NCI-H2081 treated with DMSO at 0.1 percent for 48 hours (cell line): ENCODE measurements around the gene NEGR1.

Experiments
- DNase-seq: peaks from one replicate; lab custom pipeline; 2025; lab: John Stamatoyannopoulos, UW

Gene NEGR1

GRCh38 chr1:71689635-71690034 lies 592.7 kb downstream of the NEGR1 start:
- no peak for DNase-seq

GRCh38 chr1:71687376-71687775 lies 595.0 kb downstream of the NEGR1 start:
- DNase-seq, result peak; percentile 24

- no peak for DNase-seq
These were observed 605.1 kb downstream of the NEGR1 start for GRCh38 chr1:71676979-71677925.

GRCh38 chr1:71668065-71668464 lies 614.3 kb downstream of the NEGR1 start:
- DNase-seq, result peak; percentile 52

GRCh38 chr1:71667216-71667615 lies 615.1 kb downstream of the NEGR1 start:
- peak; percentile 66 for DNase-seq

DNA sequence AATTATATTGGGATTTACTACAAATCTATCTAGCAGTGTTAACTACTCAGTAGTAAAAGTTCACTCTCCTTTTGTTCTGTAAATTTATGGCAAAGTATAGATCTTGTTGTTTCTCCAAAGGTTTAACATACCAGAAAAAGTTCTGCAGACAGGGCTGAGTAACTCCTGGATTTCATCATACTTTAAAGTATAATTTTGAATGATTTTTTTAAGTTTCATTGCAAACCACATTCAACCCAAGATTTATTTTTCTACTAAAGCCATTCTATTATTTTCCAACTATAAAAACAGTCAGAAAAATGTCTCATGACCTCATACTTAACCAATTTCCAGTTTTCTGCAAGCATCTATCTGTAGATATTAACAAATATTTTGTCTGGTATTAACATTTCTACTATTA lies 615.7 kb downstream of the NEGR1 start:
- DNase-seq, result no peak

DNA sequence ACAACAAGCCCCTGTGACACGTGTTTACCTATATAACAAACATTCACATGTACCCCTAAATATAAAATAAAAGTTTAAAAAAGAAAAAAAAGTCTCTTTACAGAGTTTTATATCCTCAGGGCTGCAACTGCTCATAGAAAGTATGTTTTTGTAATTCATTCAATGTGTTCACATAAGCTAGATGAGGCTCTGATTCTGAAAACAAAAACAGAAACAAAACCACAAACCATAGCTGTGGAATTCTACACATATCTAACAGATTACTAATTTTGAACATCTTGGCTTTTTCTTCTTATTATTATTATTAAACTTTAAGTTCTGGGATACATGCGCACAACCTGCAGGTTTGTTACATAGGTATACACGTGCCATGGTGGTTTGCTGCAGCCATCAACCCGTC lies 621.9 kb downstream of the NEGR1 start:
- DNase-seq, result no peak

DNA sequence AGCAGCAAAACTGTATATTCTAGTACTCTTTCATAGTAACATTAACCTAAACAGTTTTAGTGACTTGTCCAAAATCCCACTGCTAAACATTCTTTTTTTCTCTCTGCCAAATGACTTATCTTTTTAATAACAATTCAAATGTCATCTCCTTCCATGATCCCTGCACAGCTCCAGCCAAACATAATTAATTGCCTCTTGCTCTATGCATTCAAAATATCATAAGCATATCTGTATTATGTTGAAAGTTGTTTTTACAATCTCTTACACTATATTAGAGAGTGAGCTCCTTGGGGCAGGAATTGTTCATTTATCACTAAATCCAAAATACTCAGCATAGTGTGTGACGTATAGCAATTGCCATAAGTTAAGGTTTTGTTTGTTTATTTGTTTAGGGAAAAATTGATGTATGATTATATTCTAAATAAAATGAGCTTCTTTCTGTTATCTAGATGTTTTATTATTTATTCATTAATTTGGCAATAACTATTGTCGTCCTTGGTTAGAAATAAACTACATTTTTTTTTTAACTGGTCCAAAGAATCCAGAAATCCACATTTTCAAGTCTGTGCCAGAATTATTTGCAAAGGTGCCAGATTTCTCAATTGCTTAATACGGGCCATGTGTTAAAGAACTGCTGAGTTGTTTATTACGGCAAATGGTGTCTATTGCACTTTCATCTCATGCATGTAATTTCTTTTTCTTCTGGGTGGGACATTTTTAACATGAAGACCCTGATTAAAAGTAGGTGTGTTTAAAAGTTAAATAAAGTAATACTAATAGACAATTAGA lies 624.3 kb downstream of the NEGR1 start:
- DNase-seq, result no peak

DNA sequence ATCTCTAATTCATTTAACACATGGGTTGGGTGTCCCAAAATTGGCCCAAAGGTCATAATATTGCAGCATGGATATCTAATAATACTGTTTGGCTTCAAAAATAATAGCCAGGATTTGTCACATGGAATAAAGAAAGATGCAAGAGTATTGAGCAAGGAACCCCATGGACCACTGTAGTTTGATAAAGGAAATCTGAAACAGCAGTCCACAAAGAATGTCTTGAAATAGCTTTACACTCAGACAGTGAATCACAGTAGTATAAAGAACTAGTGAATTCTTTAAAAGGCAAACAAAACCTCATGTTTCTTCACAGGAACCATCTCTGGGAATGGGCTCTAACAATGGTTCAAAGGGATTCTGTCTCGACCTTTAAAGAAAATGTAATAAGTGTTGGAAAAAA lies 625.4 kb downstream of the NEGR1 start:
- no peak for DNase-seq

- DNase-seq, result no peak
These were observed 626.7 kb downstream of the NEGR1 start for GRCh38 chr1:71655604-71656003.

DNA sequence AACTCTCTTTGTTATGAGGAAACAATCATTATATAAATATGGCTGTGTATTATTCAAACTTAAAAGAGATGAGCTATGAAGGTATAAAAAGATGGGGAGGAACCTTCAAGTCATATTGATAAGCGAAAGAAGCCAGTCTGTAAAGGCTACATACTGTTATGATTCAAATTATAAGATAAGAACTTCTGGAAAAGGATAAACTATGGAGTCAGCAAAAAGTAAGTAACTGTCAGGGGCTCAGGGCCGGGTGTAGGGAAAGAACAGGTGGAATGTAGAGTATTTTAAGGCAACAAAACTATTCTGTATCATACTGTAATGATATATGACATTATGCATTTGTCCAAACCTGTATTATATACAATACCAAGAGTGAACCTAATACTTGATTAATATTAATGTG lies 628.4 kb downstream of the NEGR1 start:
- DNase-seq, result no peak

GRCh38 chr1:71651214-71651613 lies 631.1 kb downstream of the NEGR1 start:
- no peak for DNase-seq

- no peak for DNase-seq
These were observed 632.2 kb downstream of the NEGR1 start for GRCh38 chr1:71650119-71650518.

GRCh38 chr1:71649608-71650007 lies 632.7 kb downstream of the NEGR1 start:
- DNase-seq, result no peak

GRCh38 chr1:71647513-71648300 lies 634.6 kb downstream of the NEGR1 start:
- no peak for DNase-seq

DNA sequence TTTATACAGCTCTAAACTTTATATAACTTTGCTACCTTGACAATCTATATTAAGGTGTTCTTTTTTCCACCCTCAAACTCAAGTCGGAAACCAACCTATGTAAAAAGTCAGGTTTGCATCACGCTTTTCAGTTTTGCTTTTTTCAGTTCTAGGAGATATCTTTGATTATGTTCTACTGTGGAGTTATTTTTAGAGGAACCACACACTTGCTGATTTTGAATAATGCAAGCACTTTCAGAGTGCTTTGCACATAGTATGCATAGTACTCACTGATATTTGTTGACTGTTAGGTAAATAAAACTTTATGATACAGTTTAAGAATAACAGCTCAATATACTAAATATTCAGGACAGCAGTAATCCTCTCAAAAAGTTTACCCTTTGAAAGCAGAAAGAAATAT lies 637.3 kb downstream of the NEGR1 start:
- no peak for DNase-seq

- no peak for DNase-seq
These were observed 640.4 kb downstream of the NEGR1 start for GRCh38 chr1:71641903-71642302.

- DNase-seq, result no peak
These were observed 641.3 kb downstream of the NEGR1 start for GRCh38 chr1:71640998-71641397.

DNA sequence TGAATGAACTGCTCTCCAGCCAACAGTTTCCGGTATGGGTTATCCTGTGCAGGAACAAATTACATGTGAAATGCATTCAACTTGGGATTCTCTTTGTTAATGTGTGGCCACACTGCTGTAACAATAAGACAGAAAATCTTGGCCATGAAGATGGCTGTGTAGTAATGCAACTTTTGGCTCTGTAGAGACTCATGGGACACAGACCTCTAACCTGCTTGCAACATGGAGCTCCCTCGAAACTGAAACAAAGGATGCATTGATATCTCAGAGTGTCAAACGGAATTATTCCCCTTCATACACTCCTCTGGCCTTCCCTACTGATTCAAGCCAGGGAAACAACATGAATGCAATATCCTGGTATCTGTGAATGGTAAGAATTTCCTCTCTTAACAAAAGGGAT lies 642.2 kb downstream of the NEGR1 start:
- no peak for DNase-seq

DNA sequence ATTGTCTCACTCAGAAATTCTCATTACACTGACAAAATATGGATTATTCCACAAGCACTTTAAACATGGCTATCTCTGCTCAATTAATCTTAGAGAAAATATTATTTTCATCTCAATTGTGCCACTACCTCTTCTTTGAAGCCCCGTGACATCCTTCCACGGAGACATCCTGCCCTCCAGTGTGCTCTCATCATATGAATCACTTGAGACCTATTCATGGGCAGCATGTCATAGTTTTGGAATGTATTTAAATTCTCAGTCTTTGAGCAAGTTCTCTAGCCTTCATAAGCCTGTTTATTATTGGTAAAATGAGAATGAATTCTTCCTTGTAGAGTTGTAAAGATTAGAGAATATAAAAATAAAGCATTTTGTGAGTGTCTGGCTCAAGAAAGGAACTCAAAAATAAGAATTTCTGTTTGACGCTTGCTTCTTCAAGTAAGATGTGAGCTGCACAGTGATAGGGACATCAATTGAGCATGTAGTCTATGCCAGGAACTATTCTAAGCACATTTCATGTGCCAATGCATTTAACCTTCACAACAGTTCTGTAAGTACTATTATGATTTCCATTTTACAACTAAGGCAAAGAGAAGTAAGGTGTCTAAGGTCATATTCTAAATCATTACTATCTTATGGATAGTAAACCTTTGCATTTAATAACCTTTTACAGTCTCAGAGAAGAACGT lies 644.1 kb downstream of the NEGR1 start:
- DNase-seq, result no peak

DNA sequence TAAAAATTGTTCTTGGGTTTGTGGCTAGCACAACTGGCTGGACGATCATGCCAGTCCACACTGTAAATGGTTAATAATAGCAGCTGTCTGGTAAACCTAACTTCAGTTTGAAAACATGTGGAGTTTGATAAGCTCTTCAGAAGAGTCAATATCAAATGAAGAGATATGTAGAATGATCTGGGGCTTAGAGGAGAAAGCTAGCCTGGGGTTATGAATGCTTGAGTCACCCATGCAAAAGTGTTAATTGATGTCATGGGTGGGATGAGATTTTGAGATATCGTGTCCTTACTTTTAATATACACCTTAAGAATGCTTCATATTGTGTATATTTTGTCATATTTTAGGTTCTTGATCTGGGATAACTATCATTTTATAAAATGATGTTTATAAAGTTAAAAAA lies 646.8 kb downstream of the NEGR1 start:
- no peak for DNase-seq

DNA sequence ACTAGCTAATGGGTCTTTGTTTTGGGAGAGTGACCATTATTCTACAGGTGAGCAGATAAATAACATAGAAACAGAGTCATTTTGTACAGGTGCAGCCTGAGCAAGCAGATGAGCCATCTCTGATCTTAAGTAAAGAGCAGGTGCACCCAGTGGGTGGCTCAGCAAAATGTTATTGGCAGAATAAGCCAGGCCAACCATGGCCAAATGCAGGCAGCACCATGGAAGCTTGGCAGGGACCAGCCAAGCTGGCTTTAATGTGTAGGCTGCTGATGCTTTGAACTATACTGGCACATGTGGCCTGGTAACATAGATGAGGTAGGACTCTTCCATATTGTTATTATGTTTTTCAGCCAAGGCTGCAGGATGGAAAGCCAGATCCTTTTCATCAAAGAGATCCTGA lies 648.2 kb downstream of the NEGR1 start:
- peak; percentile 77 for DNase-seq
